IgD-negative memory B cell (primary cell): Measurements from ENCODE around the gene NAA80. TPM values are rescaled to one million over a fixed set of nuclear protein-coding genes. Genes with fewer than 3 reads are reported as not detected.
"Not testable (repeated sequence)": the region's sequence is repeated elsewhere in the genome, so short reads cannot be mapped to it uniquely, and the experiment has no call there.

Experiments
- H3K27ac Mint-ChIP-seq, 3 donors: one replicate each; pipeline ENCODE4 v1.8.0; 2020 to 2022; ENCODE audit warnings: mild to moderate bottlenecking in 3 of 3, mixed read lengths in 3 of 3, moderate library complexity in 1 of 3
- H3K27me3 Mint-ChIP-seq: one replicate; pipeline ENCODE4 v1.8.0; 2021; ENCODE audit warnings: mixed read lengths
- H3K36me3 Mint-ChIP-seq: one replicate; pipeline ENCODE4 v1.8.0; 2020; ENCODE audit warnings: mild to moderate bottlenecking, mixed read lengths
- H3K4me1 Mint-ChIP-seq, 3 donors: one replicate each; pipeline ENCODE4 v1.8.0; 2020 to 2022; ENCODE audit warnings: mixed read lengths in 3 of 3, mild to moderate bottlenecking in 1 of 3
- H3K4me3 Mint-ChIP-seq, 4 donors: one replicate each; pipeline ENCODE4 v1.8.0; 2020 to 2022; ENCODE audit warnings: mild to moderate bottlenecking in 4 of 4, mixed read lengths in 4 of 4, moderate library complexity in 3 of 4
- H3K9me3 Mint-ChIP-seq, 3 donors: one replicate each; pipeline ENCODE4 v1.8.0; 2020 to 2021; ENCODE audit warnings: mixed read lengths in 3 of 3, mild to moderate bottlenecking in 1 of 3
- polyA plus RNA-seq: library from polyadenylated mRNA; unstranded; fragments of 300-500 nt; fragmentation: Illumina TruSeq; gene quantifications from one replicate; pipeline ENCODE4 v1.2.3, GENCODE V29; 2021

The NAA80 gene
- polyA plus RNA-seq, 1 donor from 2014 or later = 20.5 TPM

DNA sequence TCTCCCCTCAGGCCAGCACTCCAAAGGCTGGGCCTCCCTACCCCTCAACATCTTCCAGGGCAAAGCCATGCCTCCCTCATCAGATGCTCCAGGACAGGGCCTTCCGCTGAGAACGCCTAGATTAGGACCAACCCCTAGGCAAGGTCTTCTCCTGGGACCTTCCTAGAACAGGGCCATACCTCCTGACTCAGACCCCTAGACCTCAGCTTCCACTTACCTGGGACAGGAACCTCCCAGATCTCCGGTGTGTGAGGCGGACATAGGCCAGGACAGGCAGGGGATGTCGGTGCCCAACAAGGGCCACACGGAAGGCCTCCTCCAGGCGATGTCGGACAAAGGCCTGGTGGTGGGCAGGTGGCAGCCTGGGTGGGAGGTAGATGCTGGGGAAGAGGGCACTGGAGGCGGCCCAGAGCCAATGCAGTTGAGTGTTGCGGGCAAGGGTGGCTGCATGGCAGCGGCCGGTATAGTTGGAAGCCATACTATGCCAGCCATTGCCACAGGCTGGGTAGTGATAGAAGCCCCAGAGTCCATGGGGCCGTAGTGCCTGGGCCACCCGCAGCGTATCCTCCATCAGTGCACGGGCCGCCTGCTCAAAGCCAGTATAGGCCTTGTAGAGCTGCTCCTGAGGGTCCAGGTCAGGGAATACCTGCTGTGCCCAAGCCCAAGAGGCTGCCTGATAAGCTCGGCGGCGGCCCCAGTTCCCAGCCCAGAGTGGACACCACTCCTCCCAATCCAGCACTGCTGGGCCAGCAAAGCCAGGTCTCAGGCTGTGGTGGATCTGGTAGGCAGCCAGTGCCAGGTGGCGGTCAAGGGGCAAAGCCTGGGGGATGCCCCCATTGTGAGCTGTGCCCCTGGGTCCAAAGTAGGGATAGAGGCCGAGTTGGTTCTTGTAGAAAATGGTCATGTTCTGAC lies 4.5 kb downstream of the NAA80 start:
- no peaks in the 10 kb centered on the region for H3K27me3 Mint-ChIP-seq
- H3K27ac Mint-ChIP-seq = peak overlapping the region in 1 of 3 donors; percentile 53
- peaks cover 15 to 23% (median 20%) of the 10 kb centered on the region in 3 donors for H3K4me1 Mint-ChIP-seq
- no peak overlapping the region for H3K4me3 Mint-ChIP-seq
- peaks cover 2% of the 10 kb centered on the region for H3K36me3 Mint-ChIP-seq
- H3K9me3 Mint-ChIP-seq = no peaks in the 10 kb centered on the region

DNA sequence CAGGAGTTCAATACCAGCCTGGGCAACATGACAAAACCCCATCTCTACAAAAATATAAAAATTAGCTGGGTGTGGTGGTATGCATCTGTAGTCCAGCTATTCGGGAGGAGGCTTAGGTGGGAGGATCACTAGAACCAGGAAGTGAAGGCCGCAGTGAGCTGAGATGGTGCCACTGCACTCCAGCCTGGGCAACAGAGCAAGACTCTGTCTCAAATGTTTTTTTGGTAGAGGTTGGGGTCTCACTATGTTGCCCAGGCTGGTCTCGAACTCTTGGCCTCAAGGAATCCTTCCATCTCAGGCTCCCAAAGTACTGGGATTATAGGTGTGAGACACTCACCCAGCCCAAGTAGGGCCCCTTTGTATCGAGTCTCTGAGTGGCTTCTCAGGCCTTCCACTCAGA lies 5.1 kb downstream of the NAA80 start:
- H3K27me3 Mint-ChIP-seq = no peaks in the 10 kb centered on the region
- no peaks in the 10 kb centered on the region for H3K9me3 Mint-ChIP-seq
- H3K4me1 Mint-ChIP-seq = peaks cover 14 to 22% (median 18%) of the 10 kb centered on the region in 3 donors
- H3K36me3 Mint-ChIP-seq = peaks cover 2% of the 10 kb centered on the region
- peak overlapping the region in 2 of 3 donors; percentile 46 to 53 for H3K27ac Mint-ChIP-seq
- peak overlapping the region in 1 of 4 donors; percentile 80 for H3K4me3 Mint-ChIP-seq

DNA sequence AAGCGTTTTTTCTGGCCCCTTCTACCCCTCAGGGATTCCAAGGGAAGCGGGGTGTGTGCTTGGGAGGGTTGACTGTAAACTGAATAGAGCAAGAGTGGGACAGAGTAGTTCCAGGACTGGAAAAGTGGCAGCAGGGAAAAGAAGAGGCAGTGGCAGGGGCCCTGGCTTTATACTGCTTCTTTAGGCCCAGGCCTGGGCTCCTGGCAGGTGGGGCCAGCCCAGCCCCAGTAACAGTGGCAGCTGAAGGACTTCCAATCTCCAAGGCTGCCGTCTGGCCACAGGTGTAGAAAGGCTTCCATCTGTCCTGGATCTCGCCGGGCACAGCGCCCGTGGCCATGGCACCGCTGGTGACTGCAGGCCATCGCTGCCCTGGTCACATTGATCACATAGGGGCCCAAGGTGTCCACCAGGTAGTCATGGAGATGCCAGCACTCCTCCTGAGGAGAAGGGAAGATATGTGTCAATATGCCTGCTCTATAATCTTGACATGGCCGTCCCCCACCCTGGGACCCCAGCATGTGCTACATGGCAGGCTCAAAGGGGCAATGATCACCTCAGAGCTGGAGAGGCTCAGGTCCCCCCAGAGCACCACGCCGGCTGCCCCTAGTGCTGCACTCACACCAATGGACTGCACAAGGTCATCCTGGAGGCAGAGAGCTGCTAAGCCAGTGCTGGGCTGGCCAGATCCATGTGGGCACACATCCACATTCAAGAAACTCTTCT lies 6.0 kb downstream of the NAA80 start:
- Mint-ChIP-seq H3K27me3 (no peaks in the 10 kb centered on the region), H3K4me3 (peak overlapping the region in 2 of 4 donors; percentile 80 to 94), H3K27ac (peak overlapping the region in 2 of 3 donors; percentile 39 to 47), H3K4me1 (peaks cover 14 to 21% (median 16%) of the 10 kb centered on the region in 3 donors), H3K9me3 (no peaks in the 10 kb centered on the region), H3K36me3 (peaks cover 2% of the 10 kb centered on the region)

DNA sequence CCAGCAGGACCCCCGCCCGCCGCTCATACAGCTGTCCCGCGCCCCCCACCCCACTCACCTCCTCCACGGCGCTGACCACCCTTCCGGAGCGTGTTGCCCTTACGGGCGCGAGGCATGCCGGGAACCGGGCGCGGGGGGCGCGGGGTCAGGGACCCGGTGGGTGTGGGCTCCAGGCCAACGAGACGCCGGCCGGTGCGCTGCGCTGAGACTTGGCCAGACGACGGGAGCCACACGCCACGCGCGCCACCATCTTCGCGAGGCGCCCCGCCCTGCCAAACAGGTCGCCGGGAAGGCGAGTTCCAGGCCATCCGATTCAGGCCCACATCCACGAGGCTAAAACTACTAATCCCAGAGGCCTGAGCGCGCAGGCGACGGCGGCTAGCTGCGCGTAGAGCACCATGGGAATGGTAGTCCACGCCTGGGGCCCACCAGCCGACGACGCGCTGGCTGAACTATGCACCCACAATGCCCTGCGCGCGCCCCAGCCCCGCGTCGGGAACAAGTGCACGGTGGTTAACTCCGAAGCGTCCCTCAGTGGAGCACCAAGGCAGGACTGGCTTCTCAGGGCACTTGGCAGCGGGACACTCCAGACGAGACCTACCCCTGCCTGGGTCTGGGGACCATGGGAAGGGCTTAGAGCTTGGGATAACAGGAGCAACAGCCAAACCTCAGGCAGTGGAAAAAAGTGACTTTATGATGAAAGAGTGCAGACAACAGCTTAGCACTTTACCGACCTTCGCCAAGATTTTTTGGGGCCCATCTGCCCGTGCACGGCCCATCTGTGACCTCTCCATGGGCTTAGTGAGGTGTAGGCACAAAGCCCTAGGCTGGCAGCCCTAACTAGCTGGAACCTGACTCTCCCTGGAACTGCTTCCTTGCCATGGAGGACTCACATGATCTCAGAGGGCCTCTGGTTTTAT lies 6.8 kb downstream of the NAA80 start, which contains the start of gene IFRD2:
Gene IFRD2, minus strand, starts transcription at position 271 of the 920 bp plus-strand sequence. Its CDS starts 155 bp downstream, at position 116.
- Mint-ChIP-seq H3K4me1 (peaks cover 9 to 16% (median 10%) of the 10 kb centered on the region in 3 donors), H3K27ac (peak within 1 kb of the TSS; percentile 76 to 98 (median 94)), H3K9me3 (no peaks in the 10 kb centered on the region), H3K27me3 (no peaks in the 10 kb centered on the region), H3K4me3 (peak within 1 kb of the TSS; percentile 80 to 94 (median 92)), H3K36me3 (peaks cover 4% of the 10 kb centered on the region)

GRCh38 chr3:50290161-50290641 lies 9.0 kb downstream of the NAA80 start:
- H3K9me3 Mint-ChIP-seq = no peaks in the 10 kb centered on the region
- H3K4me1 Mint-ChIP-seq = peaks cover 9 to 14% (median 10%) of the 10 kb centered on the region in 3 donors
- H3K4me3 Mint-ChIP-seq = peak overlapping the region in 2 of 4 donors; percentile 33 to 68
- peaks cover 4% of the 10 kb centered on the region for H3K36me3 Mint-ChIP-seq
- no peak overlapping the region for H3K27ac Mint-ChIP-seq
- no peaks in the 10 kb centered on the region for H3K27me3 Mint-ChIP-seq

DNA sequence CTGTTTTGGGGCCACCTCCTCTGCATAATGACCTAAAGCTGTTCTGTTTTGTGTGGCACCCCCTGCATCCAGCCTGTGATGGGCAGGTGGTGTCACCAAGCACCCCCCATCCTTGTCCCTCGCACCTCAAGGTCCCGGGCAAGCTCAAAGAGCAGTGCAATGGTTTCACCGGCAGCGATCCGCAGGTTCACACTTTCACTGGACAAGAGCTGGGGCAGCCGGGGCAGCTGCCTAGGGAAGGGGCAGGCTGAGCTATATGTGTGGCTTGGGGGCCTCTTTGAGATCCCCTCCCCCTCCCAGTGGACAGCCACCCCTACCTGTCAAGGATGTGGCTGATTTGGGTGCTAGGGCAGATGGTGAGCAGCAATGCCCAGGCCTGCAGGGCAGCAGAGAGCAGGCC lies 10.1 kb downstream of the NAA80 start:
- Mint-ChIP-seq H3K27ac (peak overlapping the region in 1 of 3 donors; percentile 60), H3K36me3 (peaks cover 4% of the 10 kb centered on the region), H3K4me1 (peaks cover 9 to 14% (median 10%) of the 10 kb centered on the region in 3 donors), H3K9me3 (no peaks in the 10 kb centered on the region), H3K27me3 (no peaks in the 10 kb centered on the region), H3K4me3 (peak overlapping the region in 2 of 4 donors; percentile 67 to 68)

DNA sequence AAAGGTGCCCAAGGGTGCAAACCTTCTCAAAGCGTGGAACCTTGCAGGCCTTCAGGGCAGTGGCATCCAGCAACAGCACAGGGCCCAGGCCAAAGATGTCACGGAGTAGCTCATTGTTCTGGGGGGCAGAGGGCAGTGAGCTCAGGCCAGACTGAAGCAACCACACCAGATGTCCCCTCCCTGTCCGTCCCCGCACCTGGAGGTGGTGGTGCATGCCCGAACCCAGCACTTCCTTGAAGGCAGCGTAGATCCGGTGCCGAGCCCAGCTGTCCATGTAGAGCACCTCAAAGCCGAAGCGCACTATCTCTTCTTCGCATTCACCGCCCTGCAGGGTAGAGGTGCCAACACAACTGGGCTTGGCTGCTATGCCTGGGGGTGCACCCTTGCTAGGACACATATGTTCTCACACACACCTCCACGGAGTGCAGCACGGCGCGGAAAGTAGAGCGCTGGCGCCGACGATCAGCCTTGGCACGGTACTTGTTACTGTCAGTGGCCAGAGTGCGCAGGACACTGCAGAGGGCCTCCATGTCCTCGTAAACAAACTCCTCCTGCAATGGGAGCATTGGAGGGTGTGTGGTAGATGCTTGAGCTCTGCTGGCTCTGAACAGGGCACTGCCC lies 10.7 kb downstream of the NAA80 start:
- no peaks in the 10 kb centered on the region for H3K27me3 Mint-ChIP-seq
- H3K36me3 Mint-ChIP-seq = peaks cover 4% of the 10 kb centered on the region
- H3K27ac Mint-ChIP-seq = peak overlapping the region in 2 of 3 donors; percentile 35 to 42
- H3K9me3 Mint-ChIP-seq = no peaks in the 10 kb centered on the region
- peaks cover 9 to 14% (median 10%) of the 10 kb centered on the region in 3 donors for H3K4me1 Mint-ChIP-seq
- peak overlapping the region in 1 of 4 donors; percentile 68 for H3K4me3 Mint-ChIP-seq

DNA sequence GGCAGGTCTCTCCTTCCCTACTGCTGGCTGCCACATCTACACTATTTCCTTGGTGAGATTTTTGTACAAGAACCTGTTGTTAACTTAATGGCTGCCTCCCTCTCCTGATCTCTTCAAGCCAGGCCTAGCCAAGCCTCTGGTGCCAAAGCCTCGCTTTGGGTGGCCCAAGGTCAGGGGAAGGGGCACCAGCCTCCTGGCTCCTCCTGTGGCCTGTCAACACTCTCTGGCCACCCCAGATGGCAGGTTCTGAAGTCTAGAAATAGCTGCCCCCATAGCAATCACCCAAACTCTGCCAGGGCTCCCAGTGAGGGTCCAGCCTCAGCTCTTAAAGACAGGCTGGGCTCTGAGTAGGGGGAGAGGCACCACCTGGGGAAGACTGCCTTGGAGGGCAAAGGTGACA lies 11.9 kb downstream of the NAA80 start:
- no peak overlapping the region for H3K4me3 Mint-ChIP-seq
- no peak overlapping the region for H3K27ac Mint-ChIP-seq
- H3K27me3 Mint-ChIP-seq = no peaks in the 10 kb centered on the region
- H3K9me3 Mint-ChIP-seq = no peaks in the 10 kb centered on the region
- H3K4me1 Mint-ChIP-seq = peaks cover 5% of the 10 kb centered on the region in 3 donors
- peaks cover 4% of the 10 kb centered on the region for H3K36me3 Mint-ChIP-seq

DNA sequence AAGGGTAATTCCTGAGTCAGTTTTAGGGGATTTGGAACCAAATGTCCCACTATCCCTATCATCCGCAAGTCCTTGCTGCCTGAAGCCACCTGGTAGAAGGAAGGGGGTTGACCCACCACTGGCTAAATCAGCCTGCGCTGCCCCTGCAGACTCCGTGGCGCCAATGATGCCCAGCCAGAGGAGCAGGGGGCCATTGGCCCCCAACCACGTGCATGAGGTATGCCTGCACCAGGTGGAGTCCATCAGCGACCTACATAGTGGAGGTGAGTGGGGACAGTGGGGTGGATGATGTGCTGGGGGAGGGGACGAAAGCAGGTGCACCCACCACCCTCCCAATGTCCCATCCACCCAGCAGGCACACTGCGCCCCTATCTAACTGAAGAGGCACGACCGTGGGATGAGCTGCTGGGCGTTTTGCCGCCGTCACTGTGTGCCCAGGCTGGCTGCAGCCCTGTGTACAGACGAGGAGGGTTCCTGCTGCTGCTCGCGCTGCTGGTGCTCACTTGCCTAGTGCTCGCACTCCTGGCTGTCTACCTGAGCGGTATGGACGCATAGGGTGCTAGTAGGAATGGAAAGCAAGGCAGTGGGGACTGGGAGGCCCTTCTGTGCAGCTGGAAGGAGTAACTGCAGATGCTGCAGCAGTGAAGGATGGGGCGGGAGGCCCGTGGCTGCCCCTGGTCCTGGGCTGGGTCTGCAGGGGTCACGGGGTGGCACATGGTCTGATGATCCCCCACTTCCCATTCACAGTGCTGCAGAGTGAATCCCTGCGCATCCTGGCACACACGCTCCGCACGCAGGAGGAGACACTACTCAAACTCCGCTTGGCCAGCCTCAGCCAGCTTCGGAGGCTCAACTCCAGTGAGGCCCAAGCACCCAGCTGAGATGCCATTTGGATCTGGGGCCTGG lies 12.6 kb downstream of the NAA80 start:
- peaks cover 4% of the 10 kb centered on the region for H3K36me3 Mint-ChIP-seq
- H3K27me3 Mint-ChIP-seq = no peaks in the 10 kb centered on the region
- H3K4me3 Mint-ChIP-seq = no peak overlapping the region
- H3K9me3 Mint-ChIP-seq = no peaks in the 10 kb centered on the region
- peaks cover 4 to 5% (median 4%) of the 10 kb centered on the region in 3 donors for H3K4me1 Mint-ChIP-seq
- H3K27ac Mint-ChIP-seq = no peak overlapping the region

DNA sequence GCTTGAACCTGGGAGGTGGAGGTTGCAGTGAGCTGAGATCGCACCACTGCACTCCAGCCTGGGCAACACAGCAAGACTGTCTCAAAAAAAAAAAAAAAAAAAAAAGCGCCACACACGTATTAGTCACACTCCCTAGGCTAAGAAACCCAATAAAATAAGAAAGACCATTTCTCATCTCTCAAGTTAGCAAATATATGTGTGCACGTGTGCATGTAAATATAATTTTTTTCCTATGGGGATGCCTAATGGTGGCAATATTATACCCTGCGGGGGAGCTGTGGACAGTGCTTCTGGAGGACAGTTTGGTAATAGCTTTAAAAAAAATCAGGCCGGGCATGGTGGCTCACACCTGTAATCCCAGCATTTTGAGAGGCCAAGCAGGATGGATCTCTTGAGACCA lies 15.1 kb downstream of the NAA80 start:
- H3K4me1 Mint-ChIP-seq, H3K9me3 Mint-ChIP-seq, H3K27me3 Mint-ChIP-seq, H3K36me3 Mint-ChIP-seq, H3K4me3 Mint-ChIP-seq: not testable (repeated sequence)
- H3K27ac Mint-ChIP-seq = peak overlapping the region in 1 of 3 donors; percentile 16

DNA sequence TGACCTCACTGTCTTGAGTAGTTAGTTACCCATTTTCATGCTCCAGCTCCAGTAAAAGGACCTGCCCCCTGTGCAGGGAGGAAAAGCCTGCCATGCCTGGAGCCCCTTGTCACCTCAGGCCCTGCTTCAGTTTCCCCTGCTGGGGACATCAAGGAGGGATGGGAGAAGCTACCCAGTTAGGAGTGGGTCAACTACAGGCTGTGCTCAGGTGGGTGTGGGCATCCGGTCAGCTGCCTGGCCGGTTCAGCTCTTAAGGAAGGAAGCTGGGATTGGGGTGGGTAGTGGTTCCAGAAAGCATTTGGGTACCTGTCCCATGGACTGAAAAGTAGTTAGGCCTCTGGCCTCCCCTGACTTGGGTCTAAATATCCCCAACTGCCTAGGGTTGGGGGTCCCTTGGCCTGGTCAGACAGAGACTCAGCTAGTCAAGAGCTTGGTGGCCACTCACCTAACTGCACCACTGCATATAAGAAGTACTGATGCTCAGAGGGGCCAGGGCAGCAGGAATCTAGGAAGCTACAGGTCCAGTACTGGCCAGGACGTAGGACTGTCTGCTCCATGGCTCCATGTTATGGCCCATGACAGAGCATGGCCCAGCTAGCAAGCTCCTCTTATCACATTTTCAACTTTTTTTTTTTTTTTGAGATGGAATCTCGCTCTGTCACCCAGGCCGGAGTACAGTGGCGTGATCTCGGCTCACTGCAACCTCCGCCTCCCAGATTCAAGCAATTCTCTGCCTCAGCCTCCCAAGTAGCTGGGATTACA lies 19.8 kb downstream of the NAA80 start:
- Mint-ChIP-seq H3K36me3 (no peaks in the 10 kb centered on the region), H3K4me1 (peaks cover 1 to 7% (median 4%) of the 10 kb centered on the region in 3 donors), H3K4me3 (no peak overlapping the region), H3K27ac (no peak overlapping the region), H3K27me3 (peaks cover 20% of the 10 kb centered on the region), H3K9me3 (no peaks in the 10 kb centered on the region)

GRCh38 chr3:50278880-50279224 lies 20.4 kb downstream of the NAA80 start, which contains the start of gene LSMEM2:
Gene LSMEM2 (plus strand): TSS chr3:50279087. CDS start chr3:50279114, 27 bp downstream.
- H3K4me3 Mint-ChIP-seq = no peak within 1 kb of the TSS
- no peaks in the 10 kb centered on the region for H3K36me3 Mint-ChIP-seq
- H3K9me3 Mint-ChIP-seq = no peaks in the 10 kb centered on the region
- peaks cover 25% of the 10 kb centered on the region for H3K27me3 Mint-ChIP-seq
- peak within 1 kb of the TSS in 2 of 3 donors; percentile 58 to 78 for H3K27ac Mint-ChIP-seq
- H3K4me1 Mint-ChIP-seq = peaks cover 6 to 11% (median 8%) of the 10 kb centered on the region in 3 donors
